HG02973 (cell line): ENCODE results near the gene GRAP2.

Source experiments
- ATAC-seq: cut with Tn5 transposase; IDR thresholded peaks from one replicate; pipeline ENCODE4 v1.9.1; 2021; ENCODE audit warnings: moderate library complexity; ENCODE audit not compliant: unreplicated experiment

The GRAP2 gene

DNA sequence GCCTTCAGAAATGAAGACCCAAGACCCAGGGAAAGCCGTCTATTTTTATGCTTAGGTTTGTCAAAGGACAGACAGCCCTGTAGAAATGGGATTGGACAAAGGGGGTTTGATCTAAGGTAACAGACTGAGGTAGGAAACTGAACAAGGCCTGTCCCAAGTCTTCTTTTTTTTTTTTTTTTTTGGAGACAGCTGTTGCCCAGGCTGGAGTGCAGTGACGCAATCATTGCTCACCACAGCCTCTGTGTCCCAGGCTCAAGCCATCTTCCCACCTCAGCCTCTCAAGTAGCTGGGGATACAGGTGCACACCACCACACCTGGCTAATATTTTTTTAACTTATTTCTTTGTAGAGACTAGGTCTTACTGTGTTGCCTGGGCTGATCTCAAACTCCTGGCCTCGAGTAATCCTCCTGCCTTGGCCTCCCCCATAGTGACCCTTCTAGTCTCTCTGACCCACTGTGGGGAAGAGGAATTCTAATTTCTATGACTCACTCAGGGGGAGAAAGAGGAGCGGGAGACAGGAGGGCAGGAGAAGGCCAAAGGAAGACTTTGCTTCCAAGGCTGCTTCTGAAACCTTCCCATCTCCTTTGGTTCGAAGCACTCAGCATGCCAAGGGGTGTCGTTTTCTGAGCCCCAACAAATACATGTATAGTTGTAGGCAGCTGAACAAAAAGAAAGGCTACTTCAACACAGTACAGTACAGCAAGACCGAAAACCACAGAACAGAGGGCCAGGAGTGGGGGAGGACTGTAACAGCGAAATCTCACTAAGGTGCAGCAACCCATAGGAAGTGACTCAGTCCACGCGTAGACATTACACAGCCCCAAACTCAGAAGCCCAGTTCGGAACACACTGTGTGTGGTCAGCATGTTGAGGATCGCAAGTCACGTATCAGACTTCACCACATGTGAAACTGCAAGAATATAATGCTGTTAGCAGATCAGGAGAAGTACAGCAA lies 60.2 kb downstream of the GRAP2 start:
- peak; percentile 75 for ATAC-seq

DNA sequence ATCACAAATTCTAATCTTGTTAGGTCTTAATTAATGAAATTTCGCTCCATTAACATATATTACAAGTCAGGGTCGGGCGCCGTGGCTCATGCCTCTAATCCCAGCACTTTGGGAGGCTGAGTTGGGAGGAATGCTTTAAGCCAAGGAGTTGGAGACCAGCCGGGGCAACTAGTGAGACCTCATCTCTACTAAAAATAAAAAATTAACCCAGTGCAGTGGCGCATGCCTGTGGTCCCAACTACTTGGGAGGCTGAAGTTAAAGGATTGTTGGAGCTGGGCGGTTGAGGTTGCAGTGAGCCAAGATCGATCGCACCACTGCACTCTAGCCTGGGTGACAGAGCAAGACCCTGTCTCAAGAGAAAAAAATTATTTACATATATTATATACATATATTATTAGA lies 61.2 kb downstream of the GRAP2 start:
- no peak for ATAC-seq

DNA sequence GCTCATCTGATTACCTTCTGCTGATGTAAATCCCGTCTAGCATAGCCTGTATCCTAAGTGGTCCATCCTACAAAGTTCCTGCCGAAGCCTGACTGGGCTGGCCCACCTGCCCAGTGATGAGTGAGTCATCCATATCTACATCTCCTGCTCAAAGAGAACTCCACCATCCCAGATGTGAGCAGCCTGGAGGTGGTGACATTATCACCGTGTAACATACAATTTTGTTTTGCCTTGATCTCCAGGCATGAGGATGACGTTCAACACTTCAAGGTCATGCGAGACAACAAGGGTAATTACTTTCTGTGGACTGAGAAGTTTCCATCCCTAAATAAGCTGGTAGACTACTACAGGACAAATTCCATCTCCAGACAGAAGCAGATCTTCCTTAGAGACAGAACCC lies 64.9 kb downstream of the GRAP2 start:
- no peak for ATAC-seq

DNA sequence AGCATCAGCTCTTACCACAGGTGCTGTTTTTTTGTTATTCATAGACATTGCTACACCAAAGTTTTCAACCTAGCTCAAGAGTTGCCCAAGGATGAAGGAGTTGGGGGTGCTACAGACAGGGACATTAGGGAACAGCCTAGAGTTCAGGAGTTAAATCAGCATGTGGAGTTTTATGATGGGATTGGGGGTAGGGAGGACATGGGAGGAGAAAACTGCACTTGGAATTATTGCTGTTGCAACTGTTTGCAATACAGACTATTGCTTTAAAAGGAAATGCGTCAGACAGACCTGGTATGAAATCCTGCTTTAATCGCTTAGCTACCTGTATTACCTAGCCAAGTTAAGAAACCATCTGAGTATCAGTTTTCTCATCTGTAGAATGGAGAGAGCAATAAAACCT lies 65.6 kb downstream of the GRAP2 start:
- no peak for ATAC-seq

DNA sequence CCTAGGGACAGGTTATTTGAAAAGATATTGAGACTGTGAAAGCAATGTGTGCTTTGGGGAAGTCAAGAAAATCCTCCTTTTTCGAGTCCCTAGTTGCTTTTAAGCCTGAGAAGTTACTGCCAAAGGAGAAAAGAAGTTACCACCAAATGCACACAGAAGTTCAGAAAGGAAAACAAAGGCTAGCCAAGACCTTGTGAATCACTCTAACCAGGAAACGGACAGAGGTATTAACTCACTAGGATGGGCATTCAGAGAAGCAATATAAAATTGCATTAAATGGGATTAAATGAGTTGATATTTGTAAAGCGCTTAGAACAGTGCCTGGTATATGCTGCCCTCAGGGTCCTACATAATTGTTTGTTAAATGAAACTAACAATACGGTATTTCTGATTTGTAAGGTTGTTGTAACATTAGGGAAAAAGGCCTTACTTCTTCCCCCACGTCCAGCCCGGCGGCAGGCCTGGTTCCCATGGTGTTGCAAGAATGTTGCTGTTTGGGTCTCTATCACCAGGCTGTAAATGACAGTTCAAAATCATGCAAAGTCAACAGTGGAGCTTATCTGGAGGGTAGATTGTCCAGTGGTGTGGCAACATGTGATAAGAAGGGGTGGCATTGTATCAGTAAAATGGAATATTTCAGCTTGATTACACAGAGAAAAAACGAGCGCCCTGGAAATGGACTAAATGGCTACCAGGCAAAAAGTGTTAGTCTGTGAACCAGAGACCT lies 66.4 kb downstream of the GRAP2 start:
- ATAC-seq, result no peak

DNA sequence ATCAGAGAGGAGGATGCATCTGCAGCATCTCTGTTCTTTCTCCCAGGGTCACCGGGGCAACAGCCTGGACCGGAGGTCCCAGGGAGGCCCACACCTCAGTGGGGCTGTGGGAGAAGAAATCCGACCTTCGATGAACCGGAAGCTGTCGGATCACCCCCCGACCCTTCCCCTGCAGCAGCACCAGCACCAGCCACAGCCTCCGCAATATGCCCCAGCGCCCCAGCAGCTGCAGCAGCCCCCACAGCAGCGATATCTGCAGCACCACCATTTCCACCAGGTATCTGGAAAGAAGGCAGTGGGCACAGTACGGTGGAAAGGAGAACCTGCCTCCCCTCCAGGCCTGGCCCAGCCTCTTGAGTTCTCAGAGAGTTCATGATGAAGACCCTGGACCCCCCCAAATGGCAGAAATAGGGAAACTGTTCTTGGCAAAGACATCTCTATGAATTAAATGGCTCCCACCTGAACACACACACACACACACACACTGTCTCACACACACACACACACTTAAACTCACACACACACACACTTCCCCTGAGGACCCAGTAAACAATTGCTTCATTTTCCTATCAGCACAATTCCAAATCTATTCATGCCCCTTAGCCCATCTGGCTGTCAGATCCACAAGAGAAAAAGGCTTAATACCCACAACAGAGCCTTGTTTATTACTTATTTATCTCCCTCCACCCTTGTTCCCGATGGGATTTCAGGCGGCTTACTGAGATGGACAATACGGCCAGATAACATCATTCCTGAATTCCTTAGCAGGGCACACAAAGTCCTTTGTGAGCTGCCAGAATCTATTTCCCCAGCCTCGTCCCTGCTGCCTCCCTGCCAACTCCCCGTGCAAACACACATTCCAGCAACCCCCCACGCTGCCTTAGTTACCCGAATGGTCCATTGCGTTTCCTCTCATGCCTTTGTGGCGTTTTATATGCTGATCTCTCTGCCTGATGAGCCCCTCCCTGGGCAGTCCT lies 67.4 kb downstream of the GRAP2 start:
- no peak for ATAC-seq

DNA sequence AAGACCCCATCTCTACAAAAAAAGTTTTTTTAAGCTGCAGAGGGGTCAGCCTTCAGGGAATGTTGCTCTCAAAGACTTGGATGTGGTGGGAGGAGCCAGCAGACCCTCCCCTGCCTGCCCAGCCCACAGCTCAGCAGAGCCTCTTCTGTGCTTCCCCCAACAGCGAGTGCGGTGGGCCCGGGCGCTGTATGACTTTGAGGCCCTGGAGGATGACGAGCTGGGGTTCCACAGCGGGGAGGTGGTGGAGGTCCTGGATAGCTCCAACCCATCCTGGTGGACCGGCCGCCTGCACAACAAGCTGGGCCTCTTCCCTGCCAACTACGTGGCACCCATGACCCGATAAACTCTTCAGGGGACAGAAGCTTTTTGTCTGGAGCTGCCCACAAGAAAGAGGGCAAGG lies 69.9 kb downstream of the GRAP2 start:
- no peak for ATAC-seq

DNA sequence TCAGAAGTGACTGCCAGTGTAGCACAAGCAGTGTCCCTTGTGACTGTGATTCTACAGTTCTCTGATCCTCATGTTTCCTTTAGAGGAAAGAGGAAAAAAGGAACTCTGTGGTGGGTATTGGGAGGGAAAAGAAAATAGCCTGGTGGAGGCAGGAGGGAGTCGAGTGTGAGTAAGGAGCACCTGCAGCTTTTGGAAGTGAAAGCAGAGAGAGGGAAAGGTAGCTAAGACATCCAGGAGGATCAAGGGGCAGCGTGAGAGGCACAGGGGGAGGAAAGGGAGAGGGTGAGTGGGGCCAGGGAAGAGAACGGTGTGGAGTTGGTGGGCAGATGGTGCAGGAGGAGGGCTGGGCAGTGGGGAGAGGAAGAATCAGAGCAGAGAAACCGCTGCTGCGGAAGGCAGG lies 71.8 kb downstream of the GRAP2 start:
- ATAC-seq, result no peak

DNA sequence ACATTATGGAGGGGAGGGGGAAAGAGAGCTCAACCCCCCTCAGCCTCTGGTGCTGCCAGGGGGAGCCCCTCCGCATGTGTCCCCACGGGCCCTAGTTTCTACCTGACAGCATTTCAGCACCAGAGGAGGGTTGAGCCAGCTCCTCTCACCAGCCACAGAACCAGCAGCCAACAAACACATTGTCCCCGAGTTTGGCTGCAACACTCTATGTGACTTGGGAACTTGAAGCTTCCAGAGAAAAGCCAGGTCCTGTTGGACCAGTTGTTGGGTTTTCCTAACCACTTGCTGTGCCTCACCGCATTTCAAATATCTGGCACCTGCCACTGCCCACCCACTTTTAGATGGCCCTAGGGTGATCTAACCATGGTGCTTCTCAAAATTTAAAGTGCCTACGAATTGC lies 72.8 kb downstream of the GRAP2 start:
- ATAC-seq, result no peak

DNA sequence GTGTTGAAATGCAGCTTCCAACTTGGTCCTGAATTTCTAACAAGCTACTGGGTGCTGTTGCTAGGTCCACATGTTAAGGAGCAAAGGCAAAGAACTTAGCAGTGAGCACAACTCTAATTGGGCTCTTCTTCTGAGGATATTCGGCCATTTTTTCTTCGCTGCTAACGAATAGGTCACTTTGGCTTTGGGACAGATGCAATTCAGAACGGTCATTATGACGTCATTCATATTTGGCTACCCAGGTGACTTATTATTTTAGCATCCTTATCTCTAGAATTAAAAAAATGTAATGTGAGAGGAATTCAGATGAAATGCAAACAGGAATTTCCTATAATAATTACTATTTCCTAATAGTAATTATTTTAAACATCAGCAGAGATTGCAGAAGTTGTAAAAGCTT lies 73.2 kb downstream of the GRAP2 start:
- ATAC-seq, result no peak

DNA sequence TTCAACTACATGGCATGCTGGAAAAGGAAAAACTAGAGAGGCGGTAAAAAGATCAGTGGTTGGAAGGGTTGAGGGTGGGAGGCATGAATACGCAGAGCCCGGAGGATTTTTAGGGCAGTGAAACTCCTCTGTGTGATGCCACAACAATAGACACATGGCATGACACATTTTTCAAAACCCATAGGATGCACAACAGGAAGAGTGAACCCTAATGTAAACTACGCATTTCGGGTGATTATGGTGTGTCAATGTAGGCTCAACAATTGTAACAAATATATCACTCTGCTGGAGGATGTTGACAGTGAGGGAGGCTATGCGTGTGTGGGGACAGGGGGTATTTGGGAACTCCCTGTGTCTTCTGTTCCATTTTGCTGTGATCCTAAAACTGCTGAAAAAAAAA lies 78.2 kb downstream of the GRAP2 start:
- ATAC-seq, result no peak

DNA sequence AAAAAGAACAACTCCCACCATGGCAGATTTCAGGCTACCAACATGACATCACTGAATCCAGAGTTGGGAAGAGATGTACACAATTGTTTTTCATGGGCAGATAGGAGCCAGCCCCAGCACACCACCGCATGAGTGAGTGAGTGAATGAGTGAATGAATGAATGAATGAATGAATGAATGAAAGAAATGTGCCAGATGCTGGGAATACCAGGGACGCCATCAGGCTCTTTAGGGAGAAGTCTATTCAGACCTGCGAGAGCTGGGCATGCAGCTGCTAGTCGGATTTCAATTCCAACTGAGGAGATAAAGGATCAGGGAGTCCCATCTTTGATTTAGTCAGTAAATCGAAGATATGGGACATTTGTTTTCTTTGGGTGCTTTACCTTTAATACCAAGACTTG lies 78.6 kb downstream of the GRAP2 start:
- ATAC-seq, result no peak

DNA sequence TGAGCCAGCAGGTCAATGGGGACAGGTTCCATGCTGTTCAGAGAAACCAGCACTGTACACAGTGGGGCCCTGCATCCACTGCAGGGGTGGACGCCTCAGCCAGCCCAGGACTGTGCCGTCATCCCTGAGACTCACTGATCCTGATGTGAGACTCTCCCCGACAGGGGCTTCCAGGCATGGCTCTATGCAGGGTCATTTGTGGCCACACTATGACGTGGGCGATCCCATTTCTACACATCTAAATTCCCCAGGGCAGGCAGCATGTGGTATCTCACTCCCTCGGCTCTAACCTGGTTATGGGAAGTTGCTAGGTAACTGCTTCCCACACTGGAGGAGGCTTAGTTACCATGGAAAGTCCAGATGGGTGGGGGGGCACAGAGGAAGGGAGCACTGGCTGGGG lies 79.7 kb downstream of the GRAP2 start:
- ATAC-seq, result no peak

DNA sequence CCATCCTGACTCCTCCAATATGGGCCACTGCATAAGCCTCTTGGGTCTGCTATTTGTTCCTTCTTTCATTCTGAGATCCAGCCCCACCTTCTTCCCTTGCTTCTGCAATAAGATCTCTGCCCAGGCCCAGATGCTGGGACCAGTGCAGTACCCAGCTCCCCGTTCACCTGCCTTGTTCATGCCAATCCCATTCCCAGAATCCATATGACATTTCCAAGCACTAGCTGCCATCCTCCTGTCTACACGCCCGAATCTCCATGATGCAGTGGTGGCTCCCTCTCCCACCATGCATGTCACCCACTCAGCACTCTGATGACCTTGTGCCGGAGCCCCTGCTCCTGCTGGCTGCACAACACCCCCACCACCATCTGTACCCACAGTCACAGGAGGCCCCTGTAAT lies 82.5 kb downstream of the GRAP2 start:
- no peak for ATAC-seq

DNA sequence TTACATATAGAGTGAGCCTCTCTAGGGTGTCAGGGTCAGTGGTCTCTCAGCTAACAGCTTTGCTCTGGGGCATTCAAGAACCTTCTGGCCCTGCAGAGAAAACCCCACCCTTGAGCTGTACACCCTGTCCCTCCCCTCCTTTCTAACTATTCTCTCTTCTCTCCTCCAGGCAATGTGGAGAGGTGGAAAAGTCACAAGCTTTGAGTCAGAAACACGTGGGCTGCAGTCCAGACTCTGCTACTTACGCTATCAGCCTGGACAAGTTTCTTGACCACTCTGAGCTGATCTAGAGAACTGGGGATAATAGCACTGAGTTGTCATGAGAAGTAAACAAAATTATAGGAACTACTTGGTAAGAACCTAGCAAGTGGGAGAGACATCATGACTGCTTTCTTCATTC lies 83.1 kb downstream of the GRAP2 start:
- ATAC-seq, result no peak

DNA sequence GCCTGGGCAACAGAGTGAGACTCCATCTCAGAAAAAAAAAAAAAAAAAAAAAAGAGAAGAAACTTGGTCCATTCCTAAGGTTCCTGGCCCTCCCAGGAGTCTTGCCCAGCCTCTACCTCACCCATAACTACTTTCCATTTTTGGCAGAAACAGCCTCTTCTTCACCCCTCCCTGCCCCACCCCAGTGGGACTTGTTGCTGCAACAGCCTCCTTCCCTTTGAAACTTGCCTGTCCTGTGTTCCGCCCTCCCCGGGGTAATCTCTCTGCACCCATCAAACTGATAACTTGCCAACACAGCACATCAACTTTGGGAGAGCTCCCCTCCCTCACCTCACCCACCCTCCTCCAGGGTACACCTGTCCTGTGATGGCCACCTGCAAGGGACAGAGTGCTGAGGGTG lies 83.9 kb downstream of the GRAP2 start:
- ATAC-seq, result no peak

DNA sequence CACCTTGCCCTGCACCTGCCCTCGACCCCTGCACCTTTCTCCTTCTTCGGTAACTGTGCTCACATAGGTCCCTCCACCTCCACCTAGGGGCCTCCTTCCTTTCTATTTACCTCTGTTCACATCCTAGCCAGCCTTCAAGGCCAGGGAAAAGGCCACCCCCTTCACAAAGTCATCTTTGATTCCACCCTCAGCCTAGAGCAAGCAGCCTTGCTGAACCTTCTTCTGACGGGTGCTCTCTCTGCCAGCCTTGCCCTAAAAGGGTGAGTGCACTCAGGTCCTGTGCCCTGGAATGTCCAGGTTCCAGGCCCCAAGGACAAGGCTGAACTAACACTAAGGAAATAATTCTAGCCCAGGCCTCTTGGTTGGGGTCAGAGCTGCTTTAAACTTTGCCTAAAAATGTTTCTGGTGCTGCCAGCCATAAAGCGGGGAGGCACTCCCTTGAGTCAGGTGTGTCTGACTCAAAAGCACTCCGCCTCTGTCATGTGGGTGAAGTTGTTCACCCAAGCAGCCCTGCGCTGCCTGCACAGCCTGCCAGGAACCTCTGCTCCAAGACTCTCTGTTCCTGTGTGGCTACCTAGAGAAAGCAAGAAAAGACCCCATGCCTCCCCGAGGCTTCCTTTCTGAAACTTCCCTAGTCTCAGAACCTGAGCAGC lies 84.6 kb downstream of the GRAP2 start:
- ATAC-seq, result no peak

DNA sequence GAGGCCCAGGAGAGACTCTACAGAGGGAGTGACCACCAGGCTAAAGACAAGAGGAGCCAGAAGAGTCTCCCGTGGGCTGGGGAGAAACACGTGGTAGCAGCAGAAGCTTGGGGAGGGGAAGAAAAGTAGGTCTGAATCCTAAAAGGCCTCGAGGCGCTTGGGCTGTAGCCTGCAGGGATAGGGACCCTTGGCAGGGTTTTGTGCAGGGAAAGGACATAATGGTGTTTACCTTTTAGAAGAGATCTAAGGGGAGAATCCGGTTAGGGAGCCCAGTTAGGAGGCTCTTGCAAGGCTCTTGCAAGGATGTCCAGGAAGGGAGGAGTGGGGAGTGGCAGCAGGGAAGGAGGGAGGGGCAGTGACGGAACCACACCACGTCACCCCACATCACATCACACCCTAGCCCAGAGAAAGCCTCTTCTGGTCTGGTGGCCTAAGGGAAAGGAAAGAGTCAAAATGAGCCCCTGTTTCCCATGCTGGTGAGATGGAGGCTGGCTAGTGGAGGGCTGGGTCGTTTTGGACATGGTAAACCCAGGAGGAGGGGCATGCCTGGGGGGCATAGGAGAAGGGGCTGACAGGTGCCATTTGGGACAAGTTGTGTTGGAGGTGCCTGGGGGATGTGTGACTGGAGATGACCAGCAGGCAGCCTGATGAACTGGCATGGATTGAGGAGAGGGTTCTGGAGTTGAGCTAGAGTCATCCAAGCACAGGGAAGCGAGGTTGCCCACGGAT lies 87.7 kb downstream of the GRAP2 start:
- ATAC-seq, result no peak

DNA sequence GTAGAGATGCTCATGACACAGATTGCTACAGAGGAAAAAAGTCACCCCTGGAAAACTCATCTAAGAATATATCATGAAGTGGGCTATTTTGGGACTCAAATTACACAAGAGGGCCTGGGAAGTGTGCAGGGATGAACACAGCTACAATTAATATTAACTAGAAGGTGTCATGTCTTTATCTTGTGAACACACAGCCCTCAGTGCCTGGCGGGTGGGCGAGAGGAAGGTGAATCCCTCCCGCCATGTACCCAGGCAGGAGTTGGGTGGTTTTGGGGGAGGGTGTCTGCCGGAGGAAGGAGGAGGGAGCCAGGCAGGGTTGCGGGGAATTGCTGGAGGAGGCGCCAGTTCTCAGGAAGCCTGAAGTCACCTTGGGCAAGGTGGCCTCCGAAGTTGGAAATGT lies 88.7 kb downstream of the GRAP2 start:
- ATAC-seq, result no peak

DNA sequence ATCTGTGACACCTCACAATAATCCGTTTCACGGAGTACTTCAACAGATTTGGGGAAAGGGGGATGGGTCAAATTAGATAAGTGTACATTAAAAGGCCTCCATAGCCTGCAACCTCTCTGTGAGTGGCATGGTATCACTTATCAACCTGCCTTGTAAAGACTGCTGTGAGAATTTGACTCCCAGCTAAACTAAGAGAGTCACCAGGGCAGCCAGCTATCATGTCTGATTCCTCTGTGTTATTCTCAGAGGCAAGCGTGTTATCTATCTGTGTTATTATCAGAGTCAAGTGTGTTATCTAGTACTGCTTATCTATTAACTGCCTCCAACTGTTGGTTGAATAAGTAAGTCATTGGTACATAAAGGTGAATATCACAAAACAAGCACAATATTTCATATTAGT lies 89.8 kb downstream of the GRAP2 start:
- ATAC-seq, result no peak
